T47D (cell line): Measurements from ENCODE around the gene TPD52L2.

Experiments used
- DNase-seq, 2 experiments: peaks; one replicate each; pipeline versions ENCODE4 v3.0.0 to v3.0.0-alpha.2; 2011 to 2012; ENCODE audit warnings: low read depth in 1 of 2, low spot score in 1 of 2
- JUND ChIP-seq: IDR thresholded peaks from 2 replicates; pipeline ENCODE4 v1.6.1; 2012; ENCODE audit warnings: low read depth
- in situ Hi-C: cut with HindIII; loops from 2 replicates; pipeline ENCODE4 v1.10.0; 2016; ENCODE audit warnings: low sequenced_read_pairs, low pct_unique_long_range_greater_than_20kb

Gene TPD52L2

DNA sequence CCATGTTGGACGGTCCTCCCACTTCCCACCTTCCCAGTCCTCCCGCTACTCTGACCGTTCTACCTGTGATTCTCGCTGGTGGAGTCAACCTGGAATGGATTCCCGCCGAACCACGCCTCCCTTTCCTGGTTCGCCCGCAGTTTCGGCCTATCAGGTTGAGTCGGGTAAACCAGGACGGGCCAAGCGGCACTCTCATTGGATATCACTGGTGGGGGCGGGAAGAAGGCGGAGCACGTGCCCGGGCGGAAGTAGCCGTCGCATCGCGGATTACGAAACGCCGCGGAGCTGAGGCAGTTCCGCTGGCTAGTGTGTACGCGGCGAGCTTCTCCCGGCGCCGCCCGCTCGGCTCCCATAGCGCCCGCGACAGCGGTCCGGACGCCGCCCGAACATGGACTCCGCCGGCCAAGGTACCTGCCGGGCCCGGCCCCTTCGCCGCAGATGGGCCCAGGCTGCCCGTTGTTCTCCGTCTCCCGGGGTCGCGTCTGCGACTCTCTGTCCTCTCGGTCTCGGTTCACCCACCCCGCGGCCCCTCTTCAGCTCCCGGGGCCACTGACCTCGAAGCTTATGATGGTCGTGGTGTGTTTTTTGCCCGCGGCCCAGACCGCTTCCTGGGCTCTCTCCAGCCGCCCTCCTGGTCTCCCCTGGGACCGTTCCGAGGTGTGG, at the start of gene TPD52L2:
TPD52L2 (plus strand) TSS at position 293 of the 663 bp plus-strand sequence; CDS start at position 389, 96 bp downstream.
- in situ Hi-C loops = no loop called here
- DNase-seq = peak; percentile 100
- TF ChIP-seq JUND = no peak

DNA sequence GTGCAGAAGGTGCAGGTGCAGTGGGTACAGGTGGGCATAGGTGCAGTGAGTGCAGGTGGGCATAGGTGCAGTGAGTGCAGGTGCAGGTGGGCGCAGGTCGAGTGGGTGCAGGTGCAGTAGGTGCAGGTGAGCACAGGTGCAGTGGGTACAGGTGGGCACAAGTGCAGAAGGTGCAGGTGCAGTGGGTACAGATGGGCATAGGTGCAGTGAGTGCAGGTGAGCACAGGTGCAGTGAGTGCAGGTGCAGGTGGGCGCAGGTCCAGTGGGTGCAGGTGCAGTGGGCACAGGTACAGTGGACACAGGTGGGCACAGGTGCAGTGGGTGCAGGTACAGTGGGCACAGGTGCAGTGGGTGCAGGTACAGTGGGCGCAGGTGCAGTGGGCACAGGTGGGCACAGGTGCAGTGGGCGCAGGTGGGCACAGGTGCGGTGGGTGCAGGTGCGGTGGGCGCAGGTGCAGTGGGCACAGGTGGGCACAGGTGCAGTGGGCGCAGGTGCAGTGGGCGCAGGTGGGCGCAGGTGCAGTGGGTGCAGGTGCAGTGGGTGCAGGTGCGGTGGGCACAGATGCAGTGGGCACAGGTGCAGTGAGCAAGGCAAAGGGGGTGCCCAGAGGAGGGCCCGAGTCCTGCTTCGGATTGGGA, 49.3 kb upstream of the TPD52L2 start:
- in situ Hi-C loops = no loop called here
- DNase-seq = no peak
- no peak for TF ChIP-seq JUND

DNA sequence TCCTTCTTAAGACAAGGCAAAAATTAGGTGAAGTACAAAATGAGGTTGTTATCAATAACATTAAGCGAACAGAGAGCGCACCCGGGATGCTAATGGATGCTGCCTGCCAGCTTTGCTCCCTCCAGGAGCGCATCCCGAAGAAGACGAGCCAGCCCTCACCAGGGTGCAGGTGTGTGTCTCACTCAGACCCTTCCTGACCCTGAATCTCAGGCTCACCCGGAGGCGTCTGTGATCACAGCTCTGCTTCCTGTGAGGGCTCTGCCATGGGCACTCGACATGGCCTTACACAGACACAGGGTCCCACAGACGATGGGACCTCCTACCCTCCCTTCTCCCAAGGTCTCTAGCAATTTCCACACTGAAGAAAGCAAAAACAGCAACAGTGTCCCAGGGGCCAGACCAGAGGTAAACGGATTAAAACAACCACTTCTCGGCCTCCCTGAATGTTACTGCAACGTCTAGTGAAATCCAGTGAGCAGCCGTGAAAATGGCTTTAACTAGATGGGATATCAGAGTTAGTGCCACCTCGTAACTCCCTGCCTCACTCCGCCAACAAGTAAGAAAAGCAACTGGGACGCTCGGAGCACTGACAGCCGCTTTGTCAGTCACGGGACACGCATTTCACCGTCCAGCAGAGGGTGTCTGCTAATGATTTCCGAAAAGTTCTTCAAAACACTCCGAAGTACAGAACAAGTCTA, 45.7 kb upstream of the TPD52L2 start:
- no peak for TF ChIP-seq JUND
- in situ Hi-C loops = no loop called here
- peak; percentile 65 to 74 for DNase-seq

DNA sequence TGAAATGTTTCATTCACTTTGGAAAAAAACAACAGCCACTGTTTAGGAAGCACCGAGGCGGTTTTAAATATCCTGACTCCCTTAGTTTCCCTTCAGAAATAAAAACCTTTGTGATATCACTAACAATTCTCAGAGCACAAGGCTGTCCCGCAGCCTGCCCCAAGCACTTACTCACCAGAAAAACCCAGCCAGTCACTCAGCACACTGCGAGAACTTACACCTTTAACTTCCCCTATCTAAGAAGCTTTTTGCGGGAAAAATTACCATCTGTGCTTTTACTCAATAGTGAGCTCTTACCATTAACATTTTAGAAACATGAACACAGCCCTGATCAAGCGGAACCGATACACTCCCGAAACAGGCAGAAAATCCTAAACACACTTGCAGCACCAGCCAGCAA, 43.3 kb upstream of the TPD52L2 start:
- DNase-seq = no peak
- in situ Hi-C loops = no loop called here
- TF ChIP-seq JUND = no peak

DNA sequence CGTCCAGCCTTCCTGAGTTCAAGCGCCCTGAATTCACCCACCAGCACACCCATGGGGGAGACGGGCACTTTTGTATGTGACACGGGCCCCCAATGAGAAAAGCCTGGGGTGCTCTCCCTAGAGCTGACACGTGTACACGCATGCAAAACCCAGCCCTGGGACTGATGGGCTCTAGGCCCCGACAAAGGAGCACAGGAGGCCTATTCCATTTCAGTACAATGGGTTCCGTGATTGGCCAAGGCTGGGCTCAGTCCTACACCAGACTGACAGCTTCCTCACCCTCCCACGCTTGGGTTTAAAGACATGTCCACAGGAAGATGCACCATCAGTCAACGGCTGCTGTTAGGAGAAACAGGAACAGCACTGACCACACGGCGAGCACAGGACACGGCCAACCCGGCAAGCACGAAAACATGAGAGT, 42.8 kb upstream of the TPD52L2 start:
- no peak for DNase-seq
- no peak for TF ChIP-seq JUND
- in situ Hi-C loops = no loop called here

DNA sequence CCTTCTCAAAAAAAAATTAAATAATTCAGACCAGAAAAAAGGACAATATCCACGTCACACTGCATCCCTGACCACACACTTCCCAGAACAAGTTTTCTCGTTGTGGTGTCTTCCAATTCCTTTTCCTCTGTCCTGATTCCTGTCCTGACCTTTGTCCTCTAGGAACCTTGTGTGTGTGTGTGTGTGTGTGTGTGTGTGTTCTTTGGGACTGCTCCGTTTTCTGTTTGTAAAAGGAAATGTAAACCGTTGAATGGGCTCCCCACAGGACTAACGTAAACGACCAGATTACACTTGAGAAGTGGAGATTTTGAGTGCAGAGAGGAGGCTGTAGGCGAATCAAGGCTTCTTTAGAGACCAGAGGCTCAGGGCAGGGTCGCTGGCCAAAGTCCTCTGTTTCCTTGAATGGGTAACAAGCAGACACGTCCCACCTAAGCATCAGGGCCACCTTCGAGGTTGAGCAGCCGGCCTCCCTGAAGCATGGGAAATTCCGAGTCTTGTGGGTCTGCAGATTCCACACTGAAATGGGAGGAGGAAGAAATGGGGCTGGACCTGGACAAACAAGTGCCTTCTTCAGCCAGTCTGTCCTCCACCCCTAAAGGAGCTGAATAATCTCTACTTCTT, 41.3 kb upstream of the TPD52L2 start:
- in situ Hi-C loops = no loop called here
- TF ChIP-seq JUND = no peak

DNA sequence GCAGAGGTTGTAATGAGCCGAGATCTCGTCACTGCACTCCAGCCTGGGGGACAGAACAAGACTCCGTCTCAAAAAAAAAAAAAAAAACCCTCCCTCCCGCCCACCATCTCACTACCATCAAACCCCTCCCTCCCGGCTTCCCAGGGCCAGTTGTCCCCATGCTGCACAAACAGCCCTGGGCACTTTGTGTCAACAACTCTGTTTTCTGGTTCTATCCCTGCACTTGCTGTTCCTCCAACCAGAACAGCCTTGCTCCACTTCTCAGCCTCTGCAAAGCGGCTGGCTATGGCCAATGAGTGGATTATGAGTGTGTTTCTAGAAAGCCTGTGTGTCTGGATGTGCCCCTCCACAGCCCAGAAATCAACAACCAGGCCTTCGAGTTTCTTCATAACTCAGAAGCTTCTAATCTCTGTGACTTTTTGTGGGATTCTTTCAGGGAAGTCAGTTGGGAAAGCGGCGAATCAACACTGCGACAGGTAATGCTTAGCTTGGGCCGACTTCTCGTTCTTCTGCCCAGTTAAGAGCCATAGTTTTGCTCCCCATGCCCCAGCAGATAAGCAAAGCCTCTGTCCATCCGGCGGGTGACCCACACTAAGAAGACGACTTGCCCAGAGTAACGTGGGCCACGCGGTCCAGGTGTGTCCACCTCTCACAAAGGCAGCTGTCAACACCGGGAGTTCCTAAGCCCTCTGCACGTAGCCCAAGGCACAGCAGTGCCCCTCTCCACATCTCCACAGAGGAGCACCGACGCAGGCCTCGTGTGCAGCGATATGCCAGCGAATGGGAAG, 39.5 kb upstream of the TPD52L2 start:
- no peak for TF ChIP-seq JUND
- peak in 1 of 2 experiments; percentile 44 for DNase-seq
- in situ Hi-C loops = no loop called here

More for the DNA sequence above, 41.3 kb upstream of the TPD52L2 start:
- no peak for DNase-seq

DNA sequence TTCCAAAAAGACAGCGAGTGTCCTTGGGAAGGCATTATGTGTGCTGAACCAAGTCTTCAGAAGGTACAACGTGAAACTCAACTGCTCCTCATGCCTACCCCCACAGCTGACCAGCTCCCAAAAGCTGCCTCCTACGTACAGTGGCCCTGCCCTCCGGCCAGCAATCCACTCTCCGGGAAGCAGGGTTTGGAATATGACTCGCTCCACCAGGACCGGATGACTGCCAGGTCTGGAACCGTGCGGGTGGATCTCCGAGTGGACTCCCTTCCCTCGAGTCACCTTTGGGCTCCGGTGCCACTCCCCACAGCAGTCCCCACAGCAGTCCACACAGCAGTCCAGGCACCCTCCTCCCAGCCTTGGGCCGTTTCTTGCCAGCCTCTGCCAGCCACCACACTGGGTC, 38.3 kb upstream of the TPD52L2 start:
- DNase-seq = no peak
- no peak for TF ChIP-seq JUND
- in situ Hi-C loops = no loop called here

DNA sequence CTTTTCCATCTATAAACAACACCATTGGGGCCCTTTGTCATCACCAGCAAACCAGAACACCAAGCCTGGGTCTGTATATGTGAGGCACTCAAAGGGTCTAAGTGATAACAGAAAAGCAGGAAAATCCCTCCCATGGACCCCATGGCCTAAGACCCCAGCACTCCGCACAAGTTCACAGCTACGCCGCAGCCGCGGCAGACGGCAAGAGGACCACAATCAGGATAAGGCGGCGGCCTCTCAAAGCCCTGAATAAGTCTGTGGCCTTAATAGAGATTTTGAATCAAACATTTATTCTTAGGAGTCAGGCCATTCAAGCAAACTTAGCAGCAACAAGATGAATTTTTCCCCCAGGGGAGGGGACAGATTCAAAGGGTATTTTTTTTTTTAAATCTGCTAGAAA, 36.9 kb upstream of the TPD52L2 start:
- no peak for DNase-seq
- in situ Hi-C loops = no loop called here
- TF ChIP-seq JUND = no peak

DNA sequence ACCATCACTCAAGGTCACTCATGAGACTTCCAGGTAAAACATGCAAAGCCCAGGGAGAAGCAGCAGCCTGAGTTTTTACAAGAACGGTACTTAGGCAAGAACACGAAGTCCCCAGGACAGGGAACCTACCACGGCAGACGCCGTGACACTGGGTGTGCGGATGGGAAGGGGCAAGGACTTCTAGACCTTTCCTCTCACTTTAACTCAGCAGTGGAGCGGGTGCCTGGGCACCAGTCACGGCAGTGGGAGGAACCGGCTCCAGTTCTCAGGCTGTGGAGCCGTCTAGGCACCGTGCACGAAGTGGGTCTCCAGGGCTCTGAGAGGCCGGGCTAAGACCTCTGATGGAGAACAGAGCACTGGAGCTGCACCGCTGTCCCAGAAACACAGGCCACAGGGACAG, 36.5 kb upstream of the TPD52L2 start:
- no peak for TF ChIP-seq JUND
- in situ Hi-C loops = no loop called here
- no peak for DNase-seq

DNA sequence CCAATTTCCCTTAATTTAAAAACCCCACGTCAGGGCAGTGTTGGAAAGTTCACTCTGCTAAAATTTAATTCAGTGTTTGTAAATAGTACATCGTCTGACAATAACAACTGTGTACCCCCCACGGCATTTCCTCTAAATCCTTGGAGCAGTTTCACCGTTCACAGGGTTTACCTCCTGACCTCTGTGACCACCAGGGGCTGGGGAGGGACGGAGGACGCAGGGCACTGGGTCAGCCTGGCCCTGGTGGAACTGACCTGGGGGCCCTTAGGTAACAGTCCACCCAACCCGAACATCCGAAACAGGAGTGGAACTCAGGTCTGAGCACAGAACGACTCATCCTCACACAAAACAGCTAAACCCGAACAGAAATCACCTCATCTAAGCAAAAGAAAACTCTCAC, 36.1 kb upstream of the TPD52L2 start:
- TF ChIP-seq JUND = no peak
- in situ Hi-C loops = no loop called here
- no peak for DNase-seq

DNA sequence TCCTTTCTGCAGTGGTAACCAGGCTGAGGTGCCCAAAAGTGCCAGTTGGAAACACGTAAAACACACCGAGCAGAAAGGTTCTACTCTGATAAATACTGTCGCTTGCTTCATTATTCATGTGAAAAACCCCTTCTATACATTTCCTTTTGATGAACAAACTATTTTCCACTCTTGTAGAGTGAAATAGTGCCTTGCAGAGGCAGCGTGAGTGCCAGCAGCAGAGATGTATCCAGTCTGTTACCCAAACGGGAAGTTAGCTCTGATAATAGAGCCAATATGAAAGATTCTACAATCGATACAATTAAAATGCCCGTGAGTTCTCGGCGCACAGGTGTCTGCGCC, 35.5 kb upstream of the TPD52L2 start:
- in situ Hi-C loops = no loop called here
- no peak for DNase-seq
- no peak for TF ChIP-seq JUND
